CD14-positive monocyte (primary cell): Measurements from ENCODE around the gene TRAF6. TPM values are rescaled to one million over a fixed set of nuclear protein-coding genes. Genes with fewer than 3 reads are reported as not detected.

Experiments used
- DNase-seq, 3 donors: peaks; one replicate each; pipeline ENCODE4 v3.0.0-alpha.2; 2011 to 2022
- H2AFZ ChIP-seq: 2 replicates; pipeline ENCODE4 v1.6.0; 2012; ENCODE audit warnings: mild to moderate bottlenecking, low read depth, low read length, inconsistent platforms; ENCODE audit not compliant: insufficient read depth, poor library complexity, severe bottlenecking
- H3K27ac ChIP-seq, 2 donors: 1 replicate in 1 of 2; 2 replicates in 1 of 2; pipeline ENCODE4 v1.5.1; 2012 to 2013; ENCODE audit warnings: low read length in 2 of 2, control low read depth in 1 of 2, inconsistent platforms in 1 of 2, low read depth in 1 of 2, mild to moderate bottlenecking in 1 of 2
- H3K27me3 ChIP-seq, 2 donors: one replicate each; pipeline versions ENCODE4 v1.6.0 to v1.6.1; 2011 to 2013; ENCODE audit warnings: low read length in 2 of 2; ENCODE audit not compliant: control insufficient read depth in 2 of 2, insufficient read depth in 2 of 2
- H3K36me3 ChIP-seq, 2 donors: replicated peaks in 1 of 2; 1 replicate in 1 of 2; 2 replicates in 1 of 2; pipeline versions ENCODE4 v1.5.1 to v1.6.1; 2012 to 2013; ENCODE audit warnings: low read length in 2 of 2, control low read depth in 1 of 2, inconsistent platforms in 1 of 2, mild to moderate bottlenecking in 1 of 2; ENCODE audit not compliant: insufficient read depth in 2 of 2, control insufficient read depth in 1 of 2
- H3K4me1 ChIP-seq, 2 donors: 1 replicate in 1 of 2; 2 replicates in 1 of 2; pipeline versions ENCODE4 v1.5.1 to v1.6.1; 2012 to 2013; ENCODE audit warnings: low read length in 2 of 2, control low read depth in 1 of 2, inconsistent platforms in 1 of 2, mild to moderate bottlenecking in 1 of 2, moderate library complexity in 1 of 2; ENCODE audit not compliant: insufficient read depth in 2 of 2, control insufficient read depth in 1 of 2
- H3K4me2 ChIP-seq: replicated peaks from 2 replicates; pipeline ENCODE3; 2012; ENCODE audit warnings: low read length, moderate library complexity, mild to moderate bottlenecking; ENCODE audit not compliant: poor library complexity, severe bottlenecking; ENCODE audit errors: extremely low read depth
- H3K4me3 ChIP-seq, 3 experiments: fragments of 200-600 bp in 1 of 3; sonication (generic) in 1 of 3; replicated peaks in 1 of 3; 1 replicate in 2 of 3; 2 replicates in 1 of 3; pipeline ENCODE4 v1.5.1; 2011 to 2013; ENCODE audit warnings: low read length in 3 of 3, mild to moderate bottlenecking in 3 of 3, control low read depth in 2 of 3, low read depth in 2 of 3, inconsistent platforms in 1 of 3, moderate library complexity in 1 of 3
- H3K79me2 ChIP-seq: 2 replicates; pipeline ENCODE4 v1.6.0; 2012; ENCODE audit warnings: mild to moderate bottlenecking, control low read depth, inconsistent platforms, low read length, moderate library complexity; ENCODE audit not compliant: insufficient read depth
- H3K9ac ChIP-seq: 2 replicates; pipeline ENCODE4 v1.6.0; 2017; ENCODE audit warnings: low read length, mild to moderate bottlenecking; ENCODE audit not compliant: insufficient read depth, poor library complexity, severe bottlenecking
- H3K9me3 ChIP-seq, 2 donors: replicated peaks in 1 of 2; 1 replicate in 1 of 2; 2 replicates in 1 of 2; pipeline versions ENCODE4 v1.5.1 to v1.6.1; 2012 to 2013; ENCODE audit warnings: low read length in 2 of 2, control low read depth in 1 of 2; ENCODE audit not compliant: control insufficient read depth in 1 of 2, insufficient read depth in 1 of 2
- H4K20me1 ChIP-seq: 2 replicates; pipeline ENCODE4 v1.6.0; 2012; ENCODE audit warnings: mild to moderate bottlenecking, low read length, control low read depth, moderate library complexity; ENCODE audit not compliant: insufficient read depth
- H3K27ac Mint-ChIP-seq, 7 donors: one replicate each; pipeline ENCODE4 v1.8.0; 2020; ENCODE audit warnings: mild to moderate bottlenecking in 7 of 7, mixed read lengths in 7 of 7, moderate library complexity in 6 of 7, inconsistent platforms in 2 of 7
- H3K27me3 Mint-ChIP-seq, 3 donors: one replicate each; pipeline ENCODE4 v1.8.0; 2021 to 2022; ENCODE audit warnings: low read depth in 3 of 3, mild to moderate bottlenecking in 3 of 3, mixed read lengths in 3 of 3, moderate library complexity in 3 of 3, inconsistent platforms in 1 of 3
- H3K36me3 Mint-ChIP-seq, 2 donors: one replicate each; pipeline ENCODE4 v1.8.0; 2020; ENCODE audit warnings: mixed read lengths in 2 of 2, inconsistent platforms in 1 of 2, mild to moderate bottlenecking in 1 of 2
- H3K4me1 Mint-ChIP-seq: one replicate; pipeline ENCODE4 v1.8.0; 2020; ENCODE audit warnings: mild to moderate bottlenecking, mixed read lengths
- H3K4me3 Mint-ChIP-seq, 2 donors: one replicate each; pipeline ENCODE4 v1.8.0; 2020; ENCODE audit warnings: mild to moderate bottlenecking in 2 of 2, mixed read lengths in 2 of 2, moderate library complexity in 1 of 2
- H3K9me3 Mint-ChIP-seq, 7 donors: one replicate each; pipeline ENCODE4 v1.8.0; 2020 to 2022; ENCODE audit warnings: mixed read lengths in 7 of 7, mild to moderate bottlenecking in 6 of 7, moderate library complexity in 6 of 7, inconsistent platforms in 2 of 7
- WGBS: methylation state at CpG from one replicate; pipeline ENCODE4 v1.1.5; 2013; ENCODE audit warnings: missing lambda C conversion rate; ENCODE audit not compliant: insufficient coverage; 5-methylcytosine and 5-hydroxymethylcytosine counted together
- intact Hi-C, 2 donors: fragments of 100-400 bp; cut with micrococcal nuclease; formaldehyde crosslinking; loops; one replicate each; pipeline versions ENCODE4 v1.15.0 to v1.15.1; 2023
- polyA plus RNA-seq, 3 donors: library from polyadenylated mRNA; depleted of rRNA in 1 of 3; unstranded in 2 of 3; stranded (reverse) in 1 of 3; fragments of 300-500 nt in 2 of 3; fragments of >200 nt in 1 of 3; fragmentation: Illumina TruSeq in 2 of 3; gene quantifications; 1 replicate in 2 of 3; 2 replicates in 1 of 3; pipeline ENCODE4 v1.2.3, GENCODE V29; 2012 to 2021
- TF ChIP-seq, protein P1 (sequence below): fragments of 200-600 bp; IDR thresholded peaks from one replicate; pipeline ENCODE4 v1.8.0; 2022; ENCODE audit warnings: antibody characterized with exemption, mild to moderate bottlenecking

Gene TRAF6
- polyA plus RNA-seq, 3 donors: 5.5 to 7.3 (median 6.7) TPM

DNA sequence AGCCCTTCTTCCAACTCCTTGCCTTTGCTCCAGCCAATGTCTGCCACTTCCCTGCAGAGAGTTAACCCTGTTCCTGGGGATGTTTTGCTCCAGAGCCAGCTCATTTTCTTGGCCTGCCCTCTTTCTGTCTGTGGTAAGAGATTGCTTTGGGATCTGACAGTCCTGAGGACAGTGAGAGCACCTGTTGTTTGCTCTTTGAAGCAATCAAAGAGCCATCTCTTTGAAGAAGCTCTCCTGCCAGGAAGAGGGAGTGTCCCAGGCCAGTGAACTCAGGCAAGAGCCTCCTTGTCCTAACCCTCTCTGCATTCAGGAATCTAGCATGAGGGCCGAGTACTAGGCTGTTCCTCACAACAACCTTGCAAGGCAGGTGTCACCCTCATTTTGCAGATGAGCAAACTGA, 42.2 kb downstream of the TRAF6 start:
- H3K36me3 Mint-ChIP-seq: peaks cover 2 to 3% of the 10 kb centered on the region in 2 donors
- WGBS: no CpG with 5 or more reads among the region's 1 CpG

DNA sequence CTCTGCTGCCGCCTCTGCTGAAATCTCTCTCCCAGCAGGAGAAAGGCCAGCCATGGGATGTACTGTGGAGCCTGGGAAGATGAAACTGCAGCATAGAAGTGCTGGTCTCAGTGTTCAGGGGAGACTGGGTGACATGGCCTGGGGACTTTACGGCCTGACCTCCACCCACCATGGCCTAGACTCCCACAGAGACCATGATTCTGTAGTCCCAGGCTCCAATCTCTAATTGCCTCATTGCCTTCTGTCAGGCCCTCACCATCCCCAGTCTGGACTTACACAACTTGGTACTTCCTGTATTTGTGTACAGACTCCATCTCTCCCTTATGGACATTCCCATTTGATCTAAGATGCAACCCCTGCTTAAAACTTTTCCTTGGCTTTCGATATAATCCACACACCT, 43.1 kb downstream of the TRAF6 start:
- no peak overlapping the region for H3K4me2 ChIP-seq
- H3K79me2 ChIP-seq: no peaks in the 10 kb centered on the region
- H3K27me3 Mint-ChIP-seq: peaks cover 0 to 3% (median 2%) of the 10 kb centered on the region in 3 donors
- TF ChIP-seq, protein P1, sequence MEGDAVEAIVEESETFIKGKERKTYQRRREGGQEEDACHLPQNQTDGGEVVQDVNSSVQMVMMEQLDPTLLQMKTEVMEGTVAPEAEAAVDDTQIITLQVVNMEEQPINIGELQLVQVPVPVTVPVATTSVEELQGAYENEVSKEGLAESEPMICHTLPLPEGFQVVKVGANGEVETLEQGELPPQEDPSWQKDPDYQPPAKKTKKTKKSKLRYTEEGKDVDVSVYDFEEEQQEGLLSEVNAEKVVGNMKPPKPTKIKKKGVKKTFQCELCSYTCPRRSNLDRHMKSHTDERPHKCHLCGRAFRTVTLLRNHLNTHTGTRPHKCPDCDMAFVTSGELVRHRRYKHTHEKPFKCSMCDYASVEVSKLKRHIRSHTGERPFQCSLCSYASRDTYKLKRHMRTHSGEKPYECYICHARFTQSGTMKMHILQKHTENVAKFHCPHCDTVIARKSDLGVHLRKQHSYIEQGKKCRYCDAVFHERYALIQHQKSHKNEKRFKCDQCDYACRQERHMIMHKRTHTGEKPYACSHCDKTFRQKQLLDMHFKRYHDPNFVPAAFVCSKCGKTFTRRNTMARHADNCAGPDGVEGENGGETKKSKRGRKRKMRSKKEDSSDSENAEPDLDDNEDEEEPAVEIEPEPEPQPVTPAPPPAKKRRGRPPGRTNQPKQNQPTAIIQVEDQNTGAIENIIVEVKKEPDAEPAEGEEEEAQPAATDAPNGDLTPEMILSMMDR: no peak
- no peaks in the 10 kb centered on the region for H3K9me3 ChIP-seq
- no peaks in the 10 kb centered on the region for H3K27me3 ChIP-seq
- peak in 2 of 3 donors; percentile 20 to 28 for DNase-seq
- H3K36me3 Mint-ChIP-seq: peaks cover 3 to 4% of the 10 kb centered on the region in 2 donors
- H3K36me3 ChIP-seq: no peaks in the 10 kb centered on the region
- H4K20me1 ChIP-seq: no peaks in the 10 kb centered on the region
- H3K9me3 Mint-ChIP-seq: no peaks in the 10 kb centered on the region
- WGBS: 94% methylated on average over 2 of the region's 3 CpGs
- no peak overlapping the region for H3K27ac ChIP-seq
- H2AFZ ChIP-seq: no peak overlapping the region
- no peak overlapping the region for H3K4me3 Mint-ChIP-seq
- no peak overlapping the region for H3K9ac ChIP-seq
- intact Hi-C loops: no loop called here
- no peak overlapping the region for H3K4me3 ChIP-seq
- H3K27ac Mint-ChIP-seq: peak overlapping the region in 2 of 7 donors; percentile 10 to 12
- peaks cover 12% of the 10 kb centered on the region for H3K4me1 Mint-ChIP-seq
- H3K4me1 ChIP-seq: peaks cover 0 to 9% of the 10 kb centered on the region in 2 donors

More for the DNA sequence above, 42.2 kb downstream of the TRAF6 start:
- no peak for DNase-seq
- intact Hi-C loops: no loop called here
- no peak overlapping the region for H3K4me2 ChIP-seq
- H3K27me3 ChIP-seq: no peaks in the 10 kb centered on the region
- TF ChIP-seq, protein P1: no peak
- Mint-ChIP-seq H3K27me3 (peaks cover 0 to 3% (median 2%) of the 10 kb centered on the region in 3 donors), H3K27ac (peak overlapping the region in 1 of 7 donors; percentile 32), H3K9me3 (no peaks in the 10 kb centered on the region), H3K4me1 (peaks cover 11% of the 10 kb centered on the region), H3K4me3 (no peak overlapping the region)
- H3K4me1 ChIP-seq: peaks cover 0 to 9% of the 10 kb centered on the region in 2 donors
- H3K36me3 ChIP-seq: no peaks in the 10 kb centered on the region
- H4K20me1 ChIP-seq: no peaks in the 10 kb centered on the region
- no peaks in the 10 kb centered on the region for H3K9me3 ChIP-seq
- no peak overlapping the region for H3K4me3 ChIP-seq
- no peak overlapping the region for H3K27ac ChIP-seq
- no peaks in the 10 kb centered on the region for H3K79me2 ChIP-seq
- no peak overlapping the region for H2AFZ ChIP-seq
- H3K9ac ChIP-seq: no peak overlapping the region
